Fibroblast of the aortic adventitia (primary cell): ENCODE results near the gene PKMYT1. TPM values are rescaled to one million over a fixed set of nuclear protein-coding genes. Genes with fewer than 3 reads are reported as not detected.

ENCODE experiments used
- DNase-seq: peaks from one replicate; pipeline ENCODE4 v3.0.0-alpha.2; 2010; ENCODE audit warnings: low read depth
- H3K4me3 ChIP-seq: 2 replicates; pipeline ENCODE4 v1.5.1; 2011; ENCODE audit warnings: low read depth, mild to moderate bottlenecking, control low read depth, low read length, moderate library complexity
- CTCF ChIP-seq: IDR thresholded peaks from 2 replicates; pipeline ENCODE4 v1.5.1; 2011; ENCODE audit warnings: mild to moderate bottlenecking, low read length, control low read depth, inconsistent platforms; ENCODE audit not compliant: insufficient read depth
- total RNA-seq: library from RNA; depleted of rRNA; stranded (reverse); fragments of >200 nt; gene quantifications from 2 replicates; pipeline ENCODE4 v1.2.3, GENCODE V29; 2012; ENCODE audit warnings: low replicate concordance

Gene PKMYT1
- total RNA-seq, 1 donor: 24.5 TPM

- DNase-seq: no peak
- H3K4me3 ChIP-seq: no peak overlapping the region
- no peak for TF ChIP-seq CTCF
Observed at GRCh38 chr16:2999929-3000328, 19.7 kb upstream of the PKMYT1 start.

- no peak overlapping the region for H3K4me3 ChIP-seq
- no peak for TF ChIP-seq CTCF
- DNase-seq: no peak
Observed at GRCh38 chr16:2996298-2996697, 16.1 kb upstream of the PKMYT1 start.

GRCh38 chr16:2992383-2993081 lies 12.3 kb upstream of the PKMYT1 start:
- H3K4me3 ChIP-seq: no peak overlapping the region
- DNase-seq: no peak
- TF ChIP-seq CTCF: no peak

GRCh38 chr16:2991566-2992261 lies 11.5 kb upstream of the PKMYT1 start:
- no peak for DNase-seq
- H3K4me3 ChIP-seq: no peak overlapping the region
- no peak for TF ChIP-seq CTCF

GRCh38 chr16:2990891-2991290 lies 10.6 kb upstream of the PKMYT1 start:
- TF ChIP-seq CTCF: no peak
- DNase-seq: no peak
- H3K4me3 ChIP-seq: no peak overlapping the region

- no peak for DNase-seq
- no peak overlapping the region for H3K4me3 ChIP-seq
- no peak for TF ChIP-seq CTCF
Observed at GRCh38 chr16:2988590-2989099, 8.4 kb upstream of the PKMYT1 start.
